Parathyroid adenoma (tissue), 2 donors: ENCODE results near the gene TAAR2.

Source experiments
- H2AFZ ChIP-seq: fragments of 300-600 bp; sonication (generic); one replicate; pipeline ENCODE4 v1.7.0; 2017; ENCODE audit warnings: antibody characterized with exemption, mild to moderate bottlenecking
- H3K27ac ChIP-seq: fragments of 300-600 bp; sonication (generic); one replicate; pipeline ENCODE4 v1.7.0; 2017
- H3K27me3 ChIP-seq: fragments of 300-600 bp; sonication (generic); one replicate; pipeline ENCODE4 v1.7.0; 2017; ENCODE audit warnings: low read length; ENCODE audit not compliant: control insufficient read depth, insufficient read depth
- H3K36me3 ChIP-seq: fragments of 300-600 bp; sonication (generic); one replicate; pipeline ENCODE4 v1.7.0; 2017; ENCODE audit warnings: low read length; ENCODE audit not compliant: control insufficient read depth, insufficient read depth
- H3K4me1 ChIP-seq: fragments of 300-600 bp; sonication (generic); one replicate; pipeline ENCODE4 v1.7.0; 2017; ENCODE audit warnings: control low read depth
- H3K4me2 ChIP-seq: fragments of 300-600 bp; sonication (generic); one replicate; pipeline ENCODE4 v1.7.0; 2017; ENCODE audit warnings: low read length
- H3K4me3 ChIP-seq: fragments of 300-600 bp; sonication (generic); one replicate; pipeline ENCODE4 v1.7.0; 2017; ENCODE audit warnings: low read depth, low read length
- H3K79me2 ChIP-seq: fragments of 300-600 bp; sonication (generic); one replicate; pipeline ENCODE4 v1.7.0; 2017; ENCODE audit warnings: control low read depth
- H3K9ac ChIP-seq: fragments of 300-600 bp; sonication (generic); one replicate; pipeline ENCODE4 v1.7.0; 2017; ENCODE audit warnings: mild to moderate bottlenecking
- H3K9me3 ChIP-seq: fragments of 300-600 bp; sonication (generic); one replicate; pipeline ENCODE4 v1.7.0; 2017; ENCODE audit warnings: low read length; ENCODE audit not compliant: control insufficient read depth
- TF ChIP-seq, protein P1 (sequence below): fragments of 300-600 bp; sonication (generic); IDR thresholded peaks from one replicate; pipeline ENCODE4 v1.7.0; 2017; ENCODE audit warnings: antibody characterized with exemption, mild to moderate bottlenecking
- donor health status: primary hyperparathyroidism.

TAAR2 gene

DNA sequence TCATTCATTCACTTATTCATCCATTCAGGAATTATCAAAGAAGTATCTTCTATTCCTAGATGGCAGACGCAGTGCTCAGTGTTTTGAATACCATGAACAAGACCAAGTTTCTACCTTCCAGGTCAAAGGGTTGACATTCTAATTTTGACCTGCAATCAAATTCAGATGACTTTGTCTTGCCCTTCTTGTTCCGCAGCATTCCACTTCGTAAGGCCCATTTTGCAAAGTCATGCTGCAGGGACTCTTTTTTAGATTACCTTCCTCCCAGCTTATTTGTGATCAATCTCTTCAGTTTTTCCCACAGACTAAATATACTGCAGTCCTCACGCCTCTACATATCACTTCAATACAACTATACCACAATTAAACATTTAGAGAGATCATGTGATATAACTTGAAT, 42.0 kb upstream of the TAAR2 start:
- TF ChIP-seq, protein P1, sequence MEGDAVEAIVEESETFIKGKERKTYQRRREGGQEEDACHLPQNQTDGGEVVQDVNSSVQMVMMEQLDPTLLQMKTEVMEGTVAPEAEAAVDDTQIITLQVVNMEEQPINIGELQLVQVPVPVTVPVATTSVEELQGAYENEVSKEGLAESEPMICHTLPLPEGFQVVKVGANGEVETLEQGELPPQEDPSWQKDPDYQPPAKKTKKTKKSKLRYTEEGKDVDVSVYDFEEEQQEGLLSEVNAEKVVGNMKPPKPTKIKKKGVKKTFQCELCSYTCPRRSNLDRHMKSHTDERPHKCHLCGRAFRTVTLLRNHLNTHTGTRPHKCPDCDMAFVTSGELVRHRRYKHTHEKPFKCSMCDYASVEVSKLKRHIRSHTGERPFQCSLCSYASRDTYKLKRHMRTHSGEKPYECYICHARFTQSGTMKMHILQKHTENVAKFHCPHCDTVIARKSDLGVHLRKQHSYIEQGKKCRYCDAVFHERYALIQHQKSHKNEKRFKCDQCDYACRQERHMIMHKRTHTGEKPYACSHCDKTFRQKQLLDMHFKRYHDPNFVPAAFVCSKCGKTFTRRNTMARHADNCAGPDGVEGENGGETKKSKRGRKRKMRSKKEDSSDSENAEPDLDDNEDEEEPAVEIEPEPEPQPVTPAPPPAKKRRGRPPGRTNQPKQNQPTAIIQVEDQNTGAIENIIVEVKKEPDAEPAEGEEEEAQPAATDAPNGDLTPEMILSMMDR: no peak

DNA sequence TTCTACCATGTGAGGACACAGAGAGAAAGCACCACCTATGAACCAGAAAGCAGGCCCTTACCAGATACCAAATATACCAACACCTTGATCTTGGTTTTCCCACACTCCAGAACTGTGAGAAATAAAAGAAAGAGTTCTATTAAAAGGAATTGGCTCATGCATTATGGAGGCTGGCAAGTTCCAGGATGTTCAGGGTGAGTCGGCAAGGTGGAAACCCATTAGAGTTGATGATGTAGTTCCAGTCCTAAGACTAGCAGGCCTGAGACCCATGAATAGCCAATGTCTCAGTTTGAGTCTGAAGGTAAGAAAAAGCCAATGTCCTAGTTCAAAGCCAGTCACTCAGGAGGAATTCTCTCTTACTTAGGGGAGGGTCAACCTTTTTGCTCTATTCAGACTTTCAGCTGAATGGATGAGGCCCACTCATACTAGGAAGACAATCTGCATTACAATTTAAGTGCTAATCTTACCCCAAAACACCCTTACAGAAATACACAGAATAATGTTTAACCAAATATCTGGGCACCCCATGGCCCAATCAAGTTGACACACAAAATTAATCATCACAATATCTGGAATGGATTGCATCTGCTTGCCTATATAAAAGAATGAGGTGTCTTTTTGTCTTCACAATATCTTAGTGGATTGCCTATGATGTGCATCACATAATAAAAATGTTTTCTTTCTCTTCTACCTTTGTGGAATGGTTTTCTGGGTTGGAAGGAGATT, 40.4 kb upstream of the TAAR2 start:
- Histone ChIP-seq H3K4me3 (no peak overlapping the region), H3K36me3 (no peaks in the 10 kb centered on the region), H3K9me3 (no peaks in the 10 kb centered on the region), H3K27me3 (no peaks in the 10 kb centered on the region), H3K9ac (no peak overlapping the region), H3K4me2 (no peak overlapping the region), H3K4me1 (no peaks in the 10 kb centered on the region), H2AFZ (no peak overlapping the region), H3K27ac (no peak overlapping the region), H3K79me2 (no peaks in the 10 kb centered on the region)
- TF ChIP-seq, protein P1: no peak

More for the DNA sequence above, 42.0 kb upstream of the TAAR2 start:
- Histone ChIP-seq H3K27me3 (no peaks in the 10 kb centered on the region), H3K9me3 (no peaks in the 10 kb centered on the region), H3K4me1 (no peaks in the 10 kb centered on the region), H3K27ac (no peak overlapping the region), H3K36me3 (no peaks in the 10 kb centered on the region), H2AFZ (no peak overlapping the region), H3K9ac (no peak overlapping the region), H3K4me3 (no peak overlapping the region), H3K79me2 (no peaks in the 10 kb centered on the region), H3K4me2 (no peak overlapping the region)

DNA sequence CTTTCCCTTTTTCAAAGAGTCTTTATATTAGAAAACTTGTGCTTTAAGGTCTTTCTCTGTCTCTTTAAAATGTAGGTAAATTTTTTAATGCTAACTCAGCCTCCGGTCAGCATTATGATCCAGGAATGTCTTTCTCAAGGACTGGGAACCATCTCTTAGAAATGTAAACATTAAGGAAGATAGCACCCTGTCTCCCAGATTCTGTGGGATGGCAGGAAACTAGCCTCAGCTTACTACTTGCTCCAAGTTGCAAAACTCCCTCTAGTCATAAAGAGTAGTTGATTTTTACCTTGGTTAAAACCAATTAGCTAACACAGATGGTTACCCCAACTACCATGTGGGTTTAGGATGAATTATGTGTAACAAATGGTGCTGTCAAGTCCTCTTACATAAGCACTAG, 39.6 kb upstream of the TAAR2 start:
- no peaks in the 10 kb centered on the region for H3K36me3 ChIP-seq
- no peaks in the 10 kb centered on the region for H3K9me3 ChIP-seq
- H3K79me2 ChIP-seq: no peaks in the 10 kb centered on the region
- H3K9ac ChIP-seq: no peak overlapping the region
- no peak overlapping the region for H3K4me2 ChIP-seq
- H3K27ac ChIP-seq: no peak overlapping the region
- TF ChIP-seq, protein P1: no peak
- no peak overlapping the region for H2AFZ ChIP-seq
- H3K4me3 ChIP-seq: no peak overlapping the region
- no peaks in the 10 kb centered on the region for H3K4me1 ChIP-seq
- H3K27me3 ChIP-seq: no peaks in the 10 kb centered on the region

DNA sequence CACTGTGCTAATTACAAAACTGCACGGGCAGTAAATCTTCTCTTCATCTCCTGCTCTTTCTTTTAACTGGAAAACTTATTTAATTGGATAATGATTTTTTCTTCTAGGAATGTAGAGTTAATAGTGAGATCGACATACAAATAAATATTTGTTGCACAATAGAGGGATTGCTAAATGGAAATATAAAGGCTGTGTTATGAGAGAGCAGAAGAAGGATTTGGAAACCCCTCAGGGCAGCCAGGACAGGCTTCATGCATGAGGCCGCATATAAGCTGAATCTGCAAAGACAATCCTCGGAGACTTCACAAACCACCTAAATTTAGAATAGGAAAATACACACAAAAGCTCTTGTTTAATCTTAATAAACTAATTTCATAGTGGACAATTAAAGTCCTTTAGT, 37.8 kb upstream of the TAAR2 start:
- Histone ChIP-seq H3K4me2 (no peak overlapping the region), H2AFZ (no peak overlapping the region), H3K9me3 (no peaks in the 10 kb centered on the region), H3K79me2 (no peaks in the 10 kb centered on the region), H3K36me3 (no peaks in the 10 kb centered on the region), H3K27ac (no peak overlapping the region), H3K27me3 (no peaks in the 10 kb centered on the region), H3K4me1 (no peaks in the 10 kb centered on the region), H3K9ac (no peak overlapping the region), H3K4me3 (no peak overlapping the region)
- TF ChIP-seq, protein P1: no peak

DNA sequence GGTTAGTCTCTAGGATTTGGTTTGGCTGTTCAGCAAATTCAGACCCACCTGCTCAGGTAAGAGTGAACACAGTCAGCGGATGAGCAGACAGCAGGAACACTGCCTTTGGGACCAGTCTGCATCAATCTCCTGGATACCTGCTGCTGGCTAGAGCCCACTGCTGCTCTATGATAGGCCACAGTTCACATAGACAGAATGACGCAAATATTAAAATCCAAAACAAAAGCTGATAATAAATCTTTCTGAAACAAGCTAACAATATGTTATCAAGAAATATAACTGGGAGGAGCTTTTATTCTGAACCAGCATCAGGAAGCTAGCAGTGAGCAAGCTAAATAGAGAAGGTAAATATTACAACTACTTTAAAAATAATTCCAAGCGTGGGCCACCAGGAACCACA, 35.0 kb upstream of the TAAR2 start, which contains the start of gene TAAR1:
TSS of gene TAAR1 (minus strand) at position 101 of the 400 bp plus-strand sequence. CDS start 13,179 bp downstream, outside the sequence.
- Histone ChIP-seq H3K27ac (no peak within 1 kb of the TSS), H3K79me2 (no peaks in the 10 kb centered on the region), H3K36me3 (no peaks in the 10 kb centered on the region), H3K4me3 (no peak within 1 kb of the TSS), H3K4me2 (no peak within 1 kb of the TSS), H2AFZ (no peak within 1 kb of the TSS), H3K9ac (no peak within 1 kb of the TSS), H3K27me3 (no peaks in the 10 kb centered on the region), H3K4me1 (no peaks in the 10 kb centered on the region), H3K9me3 (no peaks in the 10 kb centered on the region)
- TF ChIP-seq, protein P1: no peak
